Measurements from ENCODE around the gene CCDC88A.
"Not testable (repeated sequence)": the region's sequence is repeated elsewhere in the genome, so short reads cannot be mapped to it uniquely, and the experiment has no call there.

The CCDC88A gene

GRCh38 chr2:55419679-55420438 is at the start of gene CCDC88A:
CCDC88A (minus strand) TSS chr2:55419856; CDS start chr2:55419079, 777 bp downstream.
- in situ Hi-C loops (cut with MboI; ENCODE audit: low sequenced_read_pairs): no loop called here

GRCh38 chr2:55461679-55462078 is 42.0 kb upstream of the CCDC88A start:
- in situ Hi-C loops (cut with MboI; ENCODE audit: low sequenced_read_pairs): no loop called here

GRCh38 chr2:55460562-55460961 is 40.9 kb upstream of the CCDC88A start:
- in situ Hi-C loops (cut with MboI; ENCODE audit: low sequenced_read_pairs): no loop called here

- in situ Hi-C loops (cut with MboI; ENCODE audit: low sequenced_read_pairs): no loop called here
These were observed 40.1 kb upstream of the CCDC88A start for GRCh38 chr2:55459714-55460274.

- in situ Hi-C loops (cut with MboI; ENCODE audit: low sequenced_read_pairs): no loop called here
These were observed 39.6 kb upstream of the CCDC88A start for GRCh38 chr2:55459279-55459678.

- in situ Hi-C loops (cut with MboI; ENCODE audit: low sequenced_read_pairs): no loop called here
These were observed 34.5 kb upstream of the CCDC88A start for GRCh38 chr2:55454121-55454520.

GRCh38 chr2:55452879-55453278 is 33.2 kb upstream of the CCDC88A start:
- in situ Hi-C loops (cut with MboI; ENCODE audit: low sequenced_read_pairs): no loop called here

- in situ Hi-C loops (cut with MboI; ENCODE audit: low sequenced_read_pairs): no loop called here
These were observed 32.0 kb upstream of the CCDC88A start for GRCh38 chr2:55451699-55452098.

GRCh38 chr2:55450014-55450413 is 30.4 kb upstream of the CCDC88A start:
- in situ Hi-C loops (cut with MboI; ENCODE audit: low sequenced_read_pairs): not testable (repeated sequence)

GRCh38 chr2:55442045-55442760 is 22.5 kb upstream of the CCDC88A start:
- in situ Hi-C loops (cut with MboI; ENCODE audit: low sequenced_read_pairs): not testable (repeated sequence)

- in situ Hi-C loops (cut with MboI; ENCODE audit: low sequenced_read_pairs): no loop called here
These were observed 21.7 kb upstream of the CCDC88A start for GRCh38 chr2:55441280-55441892.

- in situ Hi-C loops (cut with MboI; ENCODE audit: low sequenced_read_pairs): no loop called here
These were observed 19.4 kb upstream of the CCDC88A start for GRCh38 chr2:55439101-55439397.

- in situ Hi-C loops (cut with MboI; ENCODE audit: low sequenced_read_pairs): no loop called here
These were observed 18.9 kb upstream of the CCDC88A start for GRCh38 chr2:55438391-55439100.

- in situ Hi-C loops (cut with MboI; ENCODE audit: low sequenced_read_pairs): no loop called here
These were observed 18.1 kb upstream of the CCDC88A start for GRCh38 chr2:55437515-55438390.

- in situ Hi-C loops (cut with MboI; ENCODE audit: low sequenced_read_pairs): no loop called here
These were observed 12.4 kb upstream of the CCDC88A start for GRCh38 chr2:55431982-55432627.

GRCh38 chr2:55430211-55430975 is 10.7 kb upstream of the CCDC88A start:
- in situ Hi-C loops (cut with MboI; ENCODE audit: low sequenced_read_pairs): no loop called here

GRCh38 chr2:55428258-55428657 is 8.6 kb upstream of the CCDC88A start:
- in situ Hi-C loops (cut with MboI; ENCODE audit: low sequenced_read_pairs): no loop called here

- in situ Hi-C loops (cut with MboI; ENCODE audit: low sequenced_read_pairs): no loop called here
These were observed 5.8 kb upstream of the CCDC88A start for GRCh38 chr2:55425431-55425831.
